HG03565 (cell line): ENCODE data around the gene PROK1.

Source experiments
- ATAC-seq: cut with Tn5 transposase; IDR thresholded peaks from one replicate; pipeline ENCODE4 v1.9.1; 2021; ENCODE audit warnings: mild to moderate bottlenecking, moderate library complexity; ENCODE audit not compliant: unreplicated experiment

PROK1 gene

DNA sequence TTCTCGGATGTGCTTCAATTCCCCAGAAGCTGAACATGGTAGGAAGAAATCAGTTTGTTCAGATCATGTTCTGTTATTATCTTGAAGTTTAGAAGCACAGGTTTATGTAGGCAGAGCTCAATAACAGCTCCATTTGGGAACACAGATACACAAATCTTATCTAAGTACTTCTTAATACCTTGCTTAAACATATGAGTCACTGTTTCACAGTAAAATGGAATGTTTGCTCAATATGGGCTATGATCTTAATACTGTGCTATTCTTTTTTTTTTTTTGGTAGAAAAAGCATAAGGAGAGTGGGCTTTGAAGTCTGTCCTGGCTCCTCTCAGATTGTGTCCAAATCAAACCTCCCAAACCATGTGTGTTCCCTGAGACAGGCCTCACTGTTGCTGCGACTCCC, 13.4 kb downstream of the PROK1 start:
- no peak for ATAC-seq

DNA sequence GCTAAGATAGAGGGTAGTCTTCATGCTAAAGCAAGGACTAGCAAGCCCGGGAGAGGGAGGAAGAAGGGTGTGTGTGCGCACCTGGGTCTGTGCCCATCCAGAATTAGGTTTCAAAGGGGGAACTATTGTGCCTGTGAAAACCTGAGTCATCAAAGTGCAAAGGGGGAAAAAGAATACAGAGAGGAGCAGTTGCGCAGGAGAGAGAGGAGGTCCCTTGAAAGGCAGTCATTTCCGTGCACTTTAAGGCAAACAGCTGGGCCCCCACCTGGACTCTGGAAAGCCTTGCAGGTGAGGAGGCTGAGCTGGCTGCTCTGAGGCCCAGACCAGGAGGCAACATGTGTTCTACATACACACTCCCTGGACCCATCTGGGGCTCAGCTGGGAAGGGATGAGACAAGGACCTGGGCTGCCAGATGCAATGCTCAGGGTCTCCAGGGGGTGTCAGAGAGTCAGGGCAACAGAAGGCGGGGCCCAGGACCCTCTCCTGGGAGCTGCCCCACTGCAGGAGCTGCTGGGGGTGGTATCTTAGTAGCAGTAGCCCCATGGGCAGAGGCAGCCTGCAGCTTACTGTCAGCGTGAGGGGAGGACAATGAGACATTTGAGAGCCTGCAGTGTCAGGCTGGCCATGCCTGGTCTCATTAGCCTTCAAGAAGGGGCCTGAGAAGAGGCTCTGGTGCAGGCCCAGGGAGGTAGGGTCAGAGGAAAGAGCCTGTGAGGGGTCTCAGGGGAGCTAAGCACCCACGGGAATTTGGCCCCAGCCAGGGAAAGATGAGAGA, 14.3 kb downstream of the PROK1 start:
- no peak for ATAC-seq

DNA sequence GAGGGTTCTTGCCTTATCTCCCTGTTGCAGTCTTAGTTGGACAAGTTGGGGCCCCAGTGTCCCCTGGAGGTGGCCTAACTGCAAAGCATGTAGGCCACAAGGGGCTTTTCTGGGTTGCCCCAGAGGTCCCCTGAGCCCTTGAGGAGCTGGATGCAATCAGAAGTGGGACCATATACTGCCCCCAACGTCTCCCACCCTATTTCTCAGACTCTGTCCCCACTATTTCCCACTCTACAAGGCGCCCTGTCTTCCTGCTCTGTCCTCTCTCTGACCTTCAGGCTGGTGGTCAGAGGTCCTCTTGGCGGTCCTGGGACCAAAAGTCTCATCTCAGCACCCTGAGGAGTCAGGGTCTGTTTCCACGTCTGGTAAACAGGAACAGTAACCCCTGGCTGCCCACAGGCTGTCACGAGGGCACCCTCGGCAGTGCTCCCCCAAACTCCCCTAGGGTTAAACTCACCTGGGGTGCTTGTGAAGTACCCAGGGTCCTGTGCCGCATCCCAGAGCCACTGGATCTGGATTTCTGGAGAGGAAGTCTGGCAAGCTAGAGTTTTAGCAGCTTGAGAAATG, 14.9 kb downstream of the PROK1 start:
- ATAC-seq: no peak

DNA sequence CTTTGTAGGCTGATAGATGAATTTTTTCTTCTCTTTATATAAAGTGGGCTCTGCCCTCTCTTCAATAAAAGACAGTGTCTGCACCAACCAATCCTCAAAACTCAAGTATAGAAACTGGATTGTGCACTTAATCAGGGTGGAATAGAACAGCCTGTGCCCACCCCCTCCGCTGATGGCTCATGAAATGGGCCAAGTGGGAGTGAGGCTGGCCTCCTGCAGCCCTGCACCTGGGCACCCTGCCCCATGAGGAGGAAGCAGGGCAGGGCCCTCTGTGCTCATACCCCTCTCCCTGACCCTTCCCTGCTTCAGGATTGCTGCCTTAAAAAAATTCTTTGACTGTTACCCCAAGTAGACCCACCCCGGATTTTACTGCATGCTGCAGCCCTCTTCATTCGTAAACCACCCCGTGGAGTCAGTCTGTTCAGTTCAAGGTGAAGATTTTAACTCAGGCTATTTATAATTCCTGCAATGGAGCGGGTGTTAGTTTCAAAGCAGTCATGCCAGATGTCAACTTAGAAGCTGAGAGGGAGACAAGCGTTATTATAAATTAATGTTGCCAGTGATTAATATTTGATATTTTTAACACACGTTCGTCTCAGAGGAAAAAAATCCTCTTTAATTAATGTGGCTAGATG, 15.8 kb downstream of the PROK1 start:
- ATAC-seq: no peak

DNA sequence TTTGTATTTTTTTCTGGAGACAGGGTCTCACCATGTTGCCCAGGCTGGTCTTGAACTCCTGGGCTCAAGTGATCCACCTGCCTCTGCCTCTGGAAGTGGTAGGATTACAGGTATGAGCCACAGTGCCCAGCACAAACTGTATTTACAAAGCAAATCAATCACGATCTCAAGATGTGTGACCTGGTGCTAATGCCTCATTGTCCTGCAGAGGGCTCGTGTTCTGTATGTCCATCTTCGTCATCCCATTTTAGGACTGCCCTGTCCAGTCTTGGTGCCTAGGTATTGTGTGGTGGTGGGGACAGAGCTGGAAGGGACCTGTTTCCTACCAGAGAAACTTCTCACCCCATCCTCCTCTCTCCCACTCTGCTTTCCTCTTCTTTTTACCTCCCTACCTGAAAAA, 20.2 kb downstream of the PROK1 start:
- no peak for ATAC-seq

DNA sequence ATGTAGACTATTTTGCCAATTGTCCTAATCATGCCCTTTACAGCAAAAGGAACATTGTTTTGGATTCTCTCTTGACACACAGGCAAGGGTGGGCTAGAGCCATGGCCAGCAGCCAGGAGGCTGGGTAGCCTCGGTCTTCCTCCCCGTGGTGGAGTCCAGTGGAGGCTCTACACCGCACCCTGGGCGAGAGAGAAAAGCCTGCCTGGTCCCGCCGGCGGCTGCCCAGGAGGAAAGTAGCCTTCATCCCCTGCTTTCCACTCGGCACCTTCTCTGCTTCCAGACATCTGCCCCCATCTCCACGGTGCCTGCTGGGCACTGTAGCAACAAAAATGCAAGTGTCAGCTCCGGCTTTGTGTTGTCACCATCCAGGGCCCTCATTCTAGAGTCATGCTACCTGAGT, 21.6 kb downstream of the PROK1 start:
- ATAC-seq: no peak

DNA sequence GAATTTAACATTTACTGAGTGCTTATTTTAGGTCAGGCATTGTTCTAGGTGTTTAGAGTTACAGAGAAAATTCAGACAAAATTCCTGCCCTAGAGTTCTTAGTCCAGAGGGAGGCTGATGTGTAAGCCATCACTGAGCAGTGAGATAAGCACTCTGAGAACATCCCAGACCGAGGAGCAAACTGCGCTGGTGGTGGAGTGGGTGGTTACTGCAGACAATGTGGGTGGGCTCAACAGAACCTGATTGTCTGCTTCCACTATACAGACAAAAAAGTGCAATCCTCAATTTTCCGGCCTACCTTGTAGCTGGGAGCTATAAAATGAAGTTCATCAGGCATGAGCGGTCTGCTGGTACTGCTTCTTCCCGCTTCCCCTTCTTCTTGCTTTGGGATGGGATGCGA, 23.5 kb downstream of the PROK1 start:
- no peak for ATAC-seq

DNA sequence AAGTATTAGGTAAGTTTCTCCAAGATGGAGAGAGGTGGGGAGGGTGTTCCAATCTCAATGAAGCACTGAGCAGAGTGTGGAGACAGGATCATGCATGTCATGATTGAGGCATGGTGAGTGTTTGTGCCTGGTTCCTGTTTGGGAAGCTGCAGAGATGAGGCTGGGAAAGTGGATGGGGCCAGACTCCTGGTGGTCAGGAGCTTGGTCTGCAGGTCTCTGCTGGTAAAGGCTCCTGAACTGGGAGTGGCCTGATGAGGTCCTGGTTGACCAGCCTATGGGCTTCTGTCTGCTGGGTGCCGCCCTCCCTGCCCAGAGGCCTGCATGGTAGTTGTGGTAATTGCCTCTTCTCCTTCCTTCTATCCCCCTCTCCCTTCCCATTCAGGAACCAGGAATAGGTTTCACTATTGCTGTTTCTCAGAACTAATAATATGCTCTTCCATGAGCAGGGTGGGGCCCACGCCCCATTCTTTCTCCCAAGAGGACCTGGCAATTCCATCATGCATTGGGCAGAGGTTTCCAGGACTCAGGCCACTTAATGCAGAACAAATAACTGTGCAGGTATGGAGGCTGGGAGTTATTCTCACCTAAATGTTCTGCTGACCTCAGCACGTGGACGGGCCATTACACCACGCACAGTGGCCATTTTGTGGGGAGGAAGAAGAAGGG, 24.5 kb downstream of the PROK1 start:
- no peak for ATAC-seq

DNA sequence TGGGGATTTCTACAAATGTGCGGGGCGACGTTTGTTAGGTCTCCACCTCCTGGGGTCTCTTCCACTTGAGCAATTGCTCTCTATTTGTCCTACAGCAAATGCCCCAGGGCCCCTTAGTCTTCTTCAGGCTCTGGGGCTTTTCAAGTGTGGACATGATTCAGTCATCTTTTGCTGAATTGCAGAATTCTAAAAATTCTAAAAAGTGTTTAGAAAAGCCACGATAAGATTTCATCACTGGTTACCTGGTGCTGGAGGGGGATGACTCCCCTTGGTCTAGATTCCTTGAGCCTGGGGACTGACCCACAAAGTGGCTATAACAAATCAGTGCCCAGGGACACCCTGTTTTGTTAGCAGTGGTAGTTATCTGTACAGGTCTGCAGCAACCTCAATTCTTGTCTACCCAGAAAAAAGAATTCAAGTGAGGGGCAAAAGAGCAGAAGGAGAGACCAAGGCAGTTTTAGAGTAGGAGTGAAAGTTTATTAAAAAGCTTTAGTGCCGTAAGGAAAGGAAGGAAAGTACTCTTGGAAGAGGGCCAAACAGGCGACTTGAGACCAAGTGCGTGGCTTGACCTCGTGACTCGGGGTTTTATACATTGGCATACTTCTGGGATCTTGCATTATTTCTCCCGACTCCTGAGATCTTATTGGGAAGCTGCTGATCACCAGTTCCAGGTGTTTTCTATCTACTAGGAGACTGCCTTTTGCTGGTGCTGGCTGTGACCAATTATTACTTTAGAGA, 25.2 kb downstream of the PROK1 start:
- ATAC-seq: no peak

DNA sequence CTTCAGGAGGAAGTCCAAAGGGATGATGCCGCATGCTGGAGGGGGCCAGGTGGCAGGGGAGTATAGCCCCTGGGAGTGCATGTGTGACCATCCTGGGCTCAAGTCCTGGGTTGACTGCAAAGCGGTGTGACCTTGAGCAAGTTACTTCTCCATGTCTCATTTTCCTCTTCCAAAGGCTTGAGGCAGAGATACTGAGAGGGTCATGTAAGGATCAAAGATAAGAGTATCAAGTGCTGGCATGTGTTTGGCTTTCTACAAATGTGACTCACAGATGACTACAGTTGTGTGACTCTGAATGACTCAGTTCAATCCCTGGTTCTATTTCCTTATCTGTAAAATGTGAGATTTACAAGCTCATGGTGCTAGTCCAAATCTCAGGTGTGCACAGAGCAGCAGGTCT, 26.1 kb downstream of the PROK1 start:
- ATAC-seq: no peak

DNA sequence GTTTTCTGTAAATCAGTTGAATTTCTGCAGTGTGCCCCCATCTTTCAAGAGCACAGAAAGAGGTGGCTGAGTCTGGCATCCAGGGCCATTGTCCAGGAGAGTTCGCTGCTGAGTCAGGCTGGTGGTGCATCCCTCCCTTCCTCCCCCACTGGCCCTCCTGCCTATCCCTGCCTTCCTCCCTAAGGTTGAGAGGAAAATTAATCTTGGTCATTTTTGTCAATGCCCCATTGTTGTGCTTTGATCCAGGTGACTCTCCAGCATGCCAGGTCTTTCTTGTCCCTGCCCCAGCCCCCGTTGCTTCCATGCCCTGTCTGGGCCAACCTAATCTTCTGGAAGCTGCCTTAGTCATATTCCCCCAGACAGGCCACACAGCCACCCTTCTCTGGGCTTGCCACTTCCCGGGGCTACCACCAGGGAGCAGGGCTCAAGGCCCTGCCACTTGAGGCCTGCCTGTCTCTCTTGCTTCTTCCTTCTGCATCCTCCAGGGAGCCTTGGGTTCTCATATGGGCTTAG, 26.6 kb downstream of the PROK1 start:
- no peak for ATAC-seq

DNA sequence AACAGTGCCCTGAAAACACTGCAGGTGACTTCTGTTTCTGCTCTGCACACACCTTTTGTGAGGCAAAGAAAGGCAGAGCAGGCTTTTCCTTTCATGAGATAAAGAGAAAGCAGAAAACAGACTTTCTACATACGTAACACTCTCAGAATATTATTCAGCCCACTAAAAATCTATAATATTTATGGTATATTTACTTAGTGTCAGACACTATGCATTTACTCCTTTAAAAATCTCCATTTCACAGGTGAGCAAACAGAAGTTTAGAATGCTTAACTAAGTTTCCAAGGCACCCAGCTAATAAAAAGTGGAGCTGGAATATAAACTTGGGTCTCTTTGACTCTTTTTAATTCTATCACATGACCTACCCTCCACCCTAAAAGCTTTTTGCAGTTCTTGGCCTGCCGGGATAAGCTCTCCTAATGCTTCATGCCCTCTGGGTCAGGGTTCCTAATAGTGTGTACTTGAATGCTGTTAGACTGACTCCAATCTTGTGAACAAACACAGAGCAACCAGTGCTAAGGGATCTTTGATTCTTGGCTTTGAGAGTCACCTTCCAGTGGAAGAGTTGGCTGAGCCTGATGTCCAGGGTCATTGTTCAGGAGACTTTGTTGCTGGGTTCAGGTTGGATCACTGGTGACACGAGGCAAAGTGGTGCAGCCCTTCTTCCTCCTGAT, 27.2 kb downstream of the PROK1 start:
- ATAC-seq: no peak

DNA sequence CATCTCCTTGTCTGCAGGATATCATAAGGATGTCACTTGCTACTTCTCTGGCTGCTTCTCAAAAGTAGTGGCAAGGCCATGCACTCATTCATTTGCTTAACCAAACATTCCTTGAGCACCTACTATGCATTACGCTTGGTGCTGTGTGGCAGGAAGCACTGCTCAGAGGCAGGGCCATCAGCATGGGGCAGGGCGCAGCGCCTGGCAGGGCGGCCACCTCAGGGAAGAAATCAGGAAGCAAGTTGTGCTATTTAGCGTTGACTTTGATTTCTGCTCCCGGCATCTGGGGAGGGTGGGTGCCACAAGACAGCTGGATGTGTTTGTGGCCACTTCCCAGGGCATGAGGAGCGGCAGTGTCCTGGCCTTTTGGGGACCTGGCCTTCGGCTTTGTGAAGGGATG, 27.9 kb downstream of the PROK1 start:
- no peak for ATAC-seq

DNA sequence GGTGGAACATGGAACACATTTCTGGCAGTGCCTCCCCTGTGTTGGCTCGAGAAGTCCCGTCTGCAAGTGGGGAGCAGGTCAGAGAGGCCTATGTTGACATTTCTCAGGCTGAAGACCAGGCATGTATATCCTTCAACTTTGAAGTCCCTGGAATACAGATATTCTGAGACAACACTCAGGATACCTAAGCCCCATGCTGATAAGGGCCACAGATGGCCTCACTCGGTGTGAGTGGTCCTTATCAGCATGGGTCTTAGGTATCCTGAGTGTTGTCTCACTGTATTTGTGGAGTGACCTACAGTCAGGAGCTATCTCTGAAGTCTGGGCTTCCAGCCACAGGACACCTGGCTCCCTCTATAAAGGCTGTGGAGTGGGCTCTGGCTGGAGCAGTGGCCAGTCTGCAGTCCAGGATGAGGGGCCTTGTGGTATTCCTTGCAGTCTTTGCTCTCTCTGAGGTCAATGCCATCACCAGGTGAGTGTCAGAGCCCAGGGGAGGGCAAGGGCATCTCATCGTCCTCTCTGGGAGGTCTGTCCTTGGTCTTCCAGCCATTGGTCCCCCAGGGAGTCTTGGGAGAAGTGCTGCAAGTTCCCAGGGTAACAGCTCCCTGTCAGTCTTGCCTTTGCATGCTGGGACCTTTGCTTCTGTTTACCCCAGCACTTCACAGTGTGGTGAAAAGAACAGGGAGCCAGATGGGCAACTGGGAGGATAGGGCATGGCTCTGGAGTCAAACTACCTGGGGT, 29.6 kb downstream of the PROK1 start:
- ATAC-seq: no peak

DNA sequence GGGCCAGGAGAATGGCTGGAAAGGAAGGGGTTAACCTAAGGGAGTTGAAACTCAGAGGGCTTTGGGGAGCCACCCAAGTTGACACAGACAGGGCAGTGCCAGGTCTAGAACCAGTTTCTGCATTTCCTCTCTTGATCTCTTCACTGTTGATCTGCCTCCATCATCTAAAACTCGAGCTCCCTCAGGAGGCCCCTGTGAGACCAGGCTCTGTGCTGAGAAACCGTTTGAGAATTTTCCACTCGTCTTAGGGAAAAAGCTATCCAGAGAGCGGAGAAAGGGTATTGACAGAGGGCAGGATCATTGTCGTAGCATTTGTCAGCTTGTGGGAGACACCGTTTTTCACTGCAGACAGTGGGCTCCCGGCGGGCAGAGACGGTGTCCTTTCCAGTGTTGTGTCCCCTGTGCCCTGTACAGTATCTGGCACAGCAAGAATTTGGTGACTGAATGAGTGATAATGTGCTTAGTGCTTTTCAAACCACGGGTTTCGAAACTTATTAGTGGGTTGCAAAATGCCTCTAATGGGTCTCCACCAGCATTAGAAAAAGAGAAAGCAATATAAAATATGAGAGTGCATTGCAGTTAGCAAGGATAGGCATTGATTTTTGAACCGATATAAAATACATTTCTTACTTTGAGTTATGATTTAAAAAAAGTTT, 31.1 kb downstream of the PROK1 start:
- no peak for ATAC-seq

DNA sequence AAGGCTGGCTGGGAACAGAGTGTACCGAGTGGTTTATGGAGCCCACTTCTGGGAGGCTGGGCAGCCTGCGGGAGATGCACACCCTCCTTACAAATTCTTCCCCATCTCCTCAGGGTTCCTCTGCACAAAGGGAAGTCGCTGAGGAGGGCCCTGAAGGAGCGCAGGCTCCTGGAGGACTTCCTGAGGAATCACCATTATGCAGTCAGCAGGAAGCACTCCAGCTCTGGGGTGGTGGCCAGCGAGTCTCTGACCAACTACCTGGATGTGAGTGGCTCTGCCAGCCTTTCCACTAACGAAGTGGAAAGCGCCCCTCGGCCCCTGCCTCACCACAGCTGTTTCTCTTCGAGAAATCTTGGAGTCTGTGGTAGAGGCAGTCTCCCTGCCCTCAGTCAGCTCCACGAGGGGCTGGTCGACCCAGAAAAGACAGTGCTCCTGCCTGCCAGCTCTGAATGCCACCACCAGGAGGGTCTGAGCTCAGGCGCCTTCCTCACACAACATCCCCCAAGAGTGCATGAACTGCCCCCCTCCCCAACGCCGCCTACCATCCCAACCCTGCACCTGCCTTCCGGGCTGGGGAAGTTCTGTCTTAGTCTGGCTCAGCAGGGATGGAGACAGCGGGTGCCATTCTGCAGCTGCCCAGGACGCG, 31.8 kb downstream of the PROK1 start:
- no peak for ATAC-seq

DNA sequence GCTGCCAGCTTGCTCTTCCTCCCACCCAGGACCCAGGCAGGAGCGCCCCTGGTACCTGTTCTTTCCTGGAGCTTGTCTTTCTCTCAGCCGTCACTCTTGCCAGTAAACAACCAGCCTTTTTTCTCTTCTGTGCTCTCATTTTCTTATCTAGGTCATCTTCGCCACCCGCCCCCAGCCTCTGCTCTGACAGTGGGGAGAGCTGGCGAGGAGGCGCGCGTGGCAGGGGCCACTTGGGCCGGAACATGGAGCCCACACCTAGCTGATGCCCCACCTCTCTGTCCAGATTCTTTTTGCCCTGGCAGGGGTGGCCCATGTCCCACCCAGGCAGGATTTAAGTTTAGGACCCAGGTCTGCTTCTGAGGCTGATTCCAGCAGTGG, 32.3 kb downstream of the PROK1 start:
- no peak for ATAC-seq

DNA sequence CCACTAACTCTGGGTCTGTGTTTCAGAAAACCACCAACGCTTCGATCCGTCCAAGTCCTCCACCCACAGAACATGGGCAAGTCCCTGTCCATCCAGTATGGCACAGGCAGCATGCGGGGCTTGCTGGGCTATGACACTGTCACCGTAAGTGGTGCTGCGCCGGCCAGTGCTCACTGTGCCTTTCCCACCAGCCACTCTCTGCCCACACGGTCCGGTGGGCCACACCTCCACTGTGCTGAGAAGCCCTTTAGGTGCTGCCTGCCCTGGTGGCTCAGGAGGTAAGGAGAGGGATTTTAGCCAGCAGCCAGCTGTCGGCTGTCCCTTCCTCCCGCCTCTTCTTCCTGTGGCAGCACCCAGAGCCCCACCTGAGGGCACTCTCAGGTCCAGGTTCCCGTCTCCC, 33.9 kb downstream of the PROK1 start:
- ATAC-seq: no peak

DNA sequence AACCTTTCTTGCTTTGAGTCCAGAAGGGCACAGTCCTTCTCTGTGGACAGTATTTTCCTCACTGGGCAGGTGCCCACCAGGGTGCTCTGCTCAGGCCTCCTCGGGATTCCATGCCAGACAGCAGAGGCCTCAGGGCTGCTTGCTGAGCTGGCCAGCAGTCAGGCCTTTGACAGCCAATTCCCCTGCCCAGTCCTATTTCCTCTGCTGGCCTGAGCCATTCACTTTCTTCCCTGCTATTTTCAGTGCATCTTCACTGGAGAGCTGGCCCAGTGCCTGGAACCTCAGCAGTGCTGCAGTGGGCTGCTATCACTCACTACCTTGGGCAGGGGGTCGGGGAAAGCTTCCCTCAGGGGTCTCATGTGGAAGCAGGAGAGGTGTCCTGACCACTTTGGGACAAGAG, 34.8 kb downstream of the PROK1 start:
- ATAC-seq: no peak
